ENCODE data around the gene ZFAND3. TPM values are rescaled to one million over a fixed set of nuclear protein-coding genes. Genes with fewer than 3 reads are reported as not detected.

The ZFAND3 gene
- total and polyA plus RNA-seq, 2 experiments from 2014 or later: 16.9 to 28.2 TPM

GRCh38 chr6:38138374-38138773, 318.8 kb downstream of the ZFAND3 start (continued):
- TF ChIP-seq, protein P1, sequence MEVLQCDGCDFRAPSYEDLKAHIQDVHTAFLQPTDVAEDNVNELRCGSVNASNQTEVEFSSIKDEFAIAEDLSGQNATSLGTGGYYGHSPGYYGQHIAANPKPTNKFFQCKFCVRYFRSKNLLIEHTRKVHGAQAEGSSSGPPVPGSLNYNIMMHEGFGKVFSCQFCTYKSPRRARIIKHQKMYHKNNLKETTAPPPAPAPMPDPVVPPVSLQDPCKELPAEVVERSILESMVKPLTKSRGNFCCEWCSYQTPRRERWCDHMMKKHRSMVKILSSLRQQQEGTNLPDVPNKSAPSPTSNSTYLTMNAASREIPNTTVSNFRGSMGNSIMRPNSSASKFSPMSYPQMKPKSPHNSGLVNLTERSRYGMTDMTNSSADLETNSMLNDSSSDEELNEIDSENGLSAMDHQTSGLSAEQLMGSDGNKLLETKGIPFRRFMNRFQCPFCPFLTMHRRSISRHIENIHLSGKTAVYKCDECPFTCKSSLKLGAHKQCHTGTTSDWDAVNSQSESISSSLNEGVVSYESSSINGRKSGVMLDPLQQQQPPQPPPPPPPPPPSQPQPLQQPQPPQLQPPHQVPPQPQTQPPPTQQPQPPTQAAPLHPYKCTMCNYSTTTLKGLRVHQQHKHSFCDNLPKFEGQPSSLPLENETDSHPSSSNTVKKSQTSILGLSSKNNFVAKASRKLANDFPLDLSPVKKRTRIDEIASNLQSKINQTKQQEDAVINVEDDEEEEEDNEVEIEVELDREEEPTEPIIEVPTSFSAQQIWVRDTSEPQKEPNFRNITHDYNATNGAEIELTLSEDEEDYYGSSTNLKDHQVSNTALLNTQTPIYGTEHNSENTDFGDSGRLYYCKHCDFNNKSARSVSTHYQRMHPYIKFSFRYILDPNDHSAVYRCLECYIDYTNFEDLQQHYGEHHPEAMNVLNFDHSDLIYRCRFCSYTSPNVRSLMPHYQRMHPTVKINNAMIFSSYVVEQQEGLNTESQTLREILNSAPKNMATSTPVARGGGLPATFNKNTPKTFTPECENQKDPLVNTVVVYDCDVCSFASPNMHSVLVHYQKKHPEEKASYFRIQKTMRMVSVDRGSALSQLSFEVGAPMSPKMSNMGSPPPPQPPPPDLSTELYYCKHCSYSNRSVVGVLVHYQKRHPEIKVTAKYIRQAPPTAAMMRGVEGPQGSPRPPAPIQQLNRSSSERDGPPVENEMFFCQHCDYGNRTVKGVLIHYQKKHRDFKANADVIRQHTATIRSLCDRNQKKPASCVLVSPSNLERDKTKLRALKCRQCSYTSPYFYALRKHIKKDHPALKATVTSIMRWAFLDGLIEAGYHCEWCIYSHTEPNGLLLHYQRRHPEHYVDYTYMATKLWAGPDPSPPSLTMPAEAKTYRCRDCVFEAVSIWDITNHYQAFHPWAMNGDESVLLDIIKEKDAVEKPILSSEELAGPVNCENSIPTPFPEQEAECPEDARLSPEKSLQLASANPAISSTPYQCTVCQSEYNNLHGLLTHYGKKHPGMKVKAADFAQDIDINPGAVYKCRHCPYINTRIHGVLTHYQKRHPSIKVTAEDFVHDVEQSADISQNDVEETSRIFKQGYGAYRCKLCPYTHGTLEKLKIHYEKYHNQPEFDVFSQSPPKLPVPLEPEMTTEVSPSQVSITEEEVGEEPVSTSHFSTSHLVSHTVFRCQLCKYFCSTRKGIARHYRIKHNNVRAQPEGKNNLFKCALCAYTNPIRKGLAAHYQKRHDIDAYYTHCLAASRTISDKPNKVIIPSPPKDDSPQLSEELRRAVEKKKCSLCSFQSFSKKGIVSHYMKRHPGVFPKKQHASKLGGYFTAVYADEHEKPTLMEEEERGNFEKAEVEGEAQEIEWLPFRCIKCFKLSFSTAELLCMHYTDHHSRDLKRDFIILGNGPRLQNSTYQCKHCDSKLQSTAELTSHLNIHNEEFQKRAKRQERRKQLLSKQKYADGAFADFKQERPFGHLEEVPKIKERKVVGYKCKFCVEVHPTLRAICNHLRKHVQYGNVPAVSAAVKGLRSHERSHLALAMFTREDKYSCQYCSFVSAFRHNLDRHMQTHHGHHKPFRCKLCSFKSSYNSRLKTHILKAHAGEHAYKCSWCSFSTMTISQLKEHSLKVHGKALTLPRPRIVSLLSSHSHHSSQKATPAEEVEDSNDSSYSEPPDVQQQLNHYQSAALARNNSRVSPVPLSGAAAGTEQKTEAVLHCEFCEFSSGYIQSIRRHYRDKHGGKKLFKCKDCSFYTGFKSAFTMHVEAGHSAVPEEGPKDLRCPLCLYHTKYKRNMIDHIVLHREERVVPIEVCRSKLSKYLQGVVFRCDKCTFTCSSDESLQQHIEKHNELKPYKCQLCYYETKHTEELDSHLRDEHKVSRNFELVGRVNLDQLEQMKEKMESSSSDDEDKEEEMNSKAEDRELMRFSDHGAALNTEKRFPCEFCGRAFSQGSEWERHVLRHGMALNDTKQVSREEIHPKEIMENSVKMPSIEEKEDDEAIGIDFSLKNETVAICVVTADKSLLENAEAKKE (CRISPR knock-in tag; IDR thresholded peaks at IDR 0.05): peak; percentile 73
- TF ChIP-seq ETS1 (IDR thresholded peaks at IDR 0.05): no peak

DNA sequence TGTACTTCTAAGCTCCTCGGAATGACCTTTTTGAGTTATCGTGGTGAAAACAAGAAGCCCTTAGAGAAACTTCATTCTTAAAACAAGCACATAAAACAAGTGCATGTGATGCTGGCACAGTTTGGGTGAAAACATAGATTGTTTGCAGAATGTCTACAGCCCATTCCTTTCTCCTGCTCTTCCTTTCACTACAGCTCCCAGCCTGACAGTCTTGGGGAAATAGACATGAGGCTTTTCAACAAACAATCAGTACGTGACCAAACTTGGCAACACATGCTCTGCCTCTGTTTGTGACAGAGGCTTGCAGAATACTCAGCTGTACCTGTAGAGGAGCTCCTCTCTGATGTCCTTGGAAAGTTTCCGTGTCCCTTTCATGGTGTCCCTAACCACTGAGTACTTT, 321.6 kb downstream of the ZFAND3 start:
- H3K36me3 ChIP-seq (ENCODE audit: insufficient read depth): no peaks in the 10 kb centered on the region
- Mint-ChIP-seq H3K27ac (no peak overlapping the region), H3K4me3 (no peak overlapping the region; the same call in 2 of the 3 replicates), H3K36me3 (ENCODE audit: low read depth) (peaks cover 3% of the 10 kb centered on the region; the same call in 1 of the 3 replicates), H3K4me1 (peaks cover 80% of the 10 kb centered on the region), H3K9me3 (no peaks in the 10 kb centered on the region; the same call in 2 of the 3 replicates), H3K27me3 (ENCODE audit: insufficient read depth, low read depth, poor library complexity) (peaks cover 7% of the 10 kb centered on the region)
- H3K79me2 ChIP-seq (replicated peaks; ENCODE audit: insufficient read depth): peaks cover 6% of the 10 kb centered on the region; the same call in 1 of the 2 replicates
- no peak for ATAC-seq
- no peaks in the 10 kb centered on the region; the same call in 1 of the 2 replicates for H4K20me1 ChIP-seq (replicated peaks; ENCODE audit: insufficient read depth)
- 0 out of 2 replicates have a peak, but pooled peaks cover 3% of the 10 kb centered on the region for H3K9me2 ChIP-seq (ENCODE audit: insufficient read depth)
- H3K4me1 ChIP-seq (ENCODE audit: insufficient read depth): peaks cover 52% of the 10 kb centered on the region
- H3K27ac ChIP-seq (ENCODE audit: low read depth): no peak overlapping the region
- H3K4me3 ChIP-seq: no peak overlapping the region
- H3F3A ChIP-seq (replicated peaks; ENCODE audit: low read depth): no peaks in the 10 kb centered on the region
- no peak overlapping the region for H2AFZ ChIP-seq
- H3K4me2 ChIP-seq: no peak overlapping the region
- no peak for DNase-seq (ENCODE audit: low spot score)
- no peaks in the 10 kb centered on the region for H3K27me3 ChIP-seq (ENCODE audit: insufficient read depth)
- TF ChIP-seq ZNF114 (CRISPR knock-in tag; IDR thresholded peaks at IDR 0.05): no peak
- no peak for TF ChIP-seq REST (IDR thresholded peaks at IDR 0.05; ENCODE audit: unreplicated experiment)
- TF ChIP-seq EZH2phosphoT487 (IDR thresholded peaks at IDR 0.05; ENCODE audit: unreplicated experiment): no peak
- no peak for TF ChIP-seq POLR2AphosphoS5 (IDR thresholded peaks at IDR 0.05; ENCODE audit: low read depth)
- no peak for TF ChIP-seq STAT1 (IDR thresholded peaks at IDR 0.05; ENCODE audit: unreplicated experiment)
- no peak for TF ChIP-seq JUNB (IDR thresholded peaks at IDR 0.05; ENCODE audit: unreplicated experiment)
- TF ChIP-seq, protein P2, sequence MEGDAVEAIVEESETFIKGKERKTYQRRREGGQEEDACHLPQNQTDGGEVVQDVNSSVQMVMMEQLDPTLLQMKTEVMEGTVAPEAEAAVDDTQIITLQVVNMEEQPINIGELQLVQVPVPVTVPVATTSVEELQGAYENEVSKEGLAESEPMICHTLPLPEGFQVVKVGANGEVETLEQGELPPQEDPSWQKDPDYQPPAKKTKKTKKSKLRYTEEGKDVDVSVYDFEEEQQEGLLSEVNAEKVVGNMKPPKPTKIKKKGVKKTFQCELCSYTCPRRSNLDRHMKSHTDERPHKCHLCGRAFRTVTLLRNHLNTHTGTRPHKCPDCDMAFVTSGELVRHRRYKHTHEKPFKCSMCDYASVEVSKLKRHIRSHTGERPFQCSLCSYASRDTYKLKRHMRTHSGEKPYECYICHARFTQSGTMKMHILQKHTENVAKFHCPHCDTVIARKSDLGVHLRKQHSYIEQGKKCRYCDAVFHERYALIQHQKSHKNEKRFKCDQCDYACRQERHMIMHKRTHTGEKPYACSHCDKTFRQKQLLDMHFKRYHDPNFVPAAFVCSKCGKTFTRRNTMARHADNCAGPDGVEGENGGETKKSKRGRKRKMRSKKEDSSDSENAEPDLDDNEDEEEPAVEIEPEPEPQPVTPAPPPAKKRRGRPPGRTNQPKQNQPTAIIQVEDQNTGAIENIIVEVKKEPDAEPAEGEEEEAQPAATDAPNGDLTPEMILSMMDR (conservative IDR thresholded peaks at IDR 0.05; ENCODE audit: low read depth in 2 of 2): no peak
- TF ChIP-seq EZH2 (IDR thresholded peaks at IDR 0.05; ENCODE audit: low read depth, unreplicated experiment): no peak
- TF ChIP-seq ETS1 (IDR thresholded peaks at IDR 0.05): no peak

Measured in GM23338 (cell line).